ENCODE measurements around the gene SCYGR5.

DNA sequence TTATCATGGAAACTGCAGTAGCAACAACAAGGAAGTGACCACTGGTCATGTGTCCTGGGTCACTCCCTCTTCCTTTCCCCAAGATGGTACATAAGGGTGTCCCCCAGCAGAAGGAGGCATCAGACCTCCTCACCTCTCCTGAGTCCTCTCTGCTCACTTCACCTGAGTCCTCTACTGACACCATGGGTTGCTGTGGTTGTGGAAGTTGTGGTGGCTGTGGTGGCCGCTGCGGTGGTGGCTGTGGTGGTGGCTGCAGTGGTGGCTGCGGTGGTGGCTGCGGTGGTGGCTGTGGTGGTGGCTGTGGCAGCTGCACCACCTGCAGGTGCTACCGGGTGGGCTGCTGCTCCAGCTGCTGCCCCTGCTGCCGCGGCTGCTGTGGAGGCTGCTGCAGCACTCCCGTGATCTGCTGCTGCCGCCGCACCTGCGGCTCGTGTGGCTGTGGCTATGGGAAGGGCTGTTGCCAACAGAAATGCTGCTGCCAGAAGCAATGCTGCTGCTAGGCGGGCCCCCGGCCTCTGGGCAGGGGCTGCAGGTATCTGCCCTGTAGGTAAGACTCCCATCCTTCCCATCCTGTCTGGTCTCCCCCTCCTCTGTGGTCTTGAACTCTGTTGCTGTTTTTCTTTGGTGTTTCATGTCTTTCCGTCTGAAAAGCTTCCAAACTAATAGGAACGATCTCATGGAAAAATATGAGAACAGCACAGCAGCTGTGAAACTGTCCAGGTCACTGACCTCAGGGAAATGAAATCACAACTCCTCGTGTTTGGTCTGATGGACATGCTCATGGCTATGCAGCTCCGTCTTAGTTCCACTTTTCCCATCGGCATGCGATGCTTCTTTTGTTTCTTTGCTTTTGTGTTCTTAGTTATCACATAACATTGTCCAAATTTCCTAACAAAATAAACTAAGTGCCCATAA lies 49.0 kb upstream of the SCYGR5 start, which contains the start of gene SCYGR4:
- TF ChIP-seq, protein P1, sequence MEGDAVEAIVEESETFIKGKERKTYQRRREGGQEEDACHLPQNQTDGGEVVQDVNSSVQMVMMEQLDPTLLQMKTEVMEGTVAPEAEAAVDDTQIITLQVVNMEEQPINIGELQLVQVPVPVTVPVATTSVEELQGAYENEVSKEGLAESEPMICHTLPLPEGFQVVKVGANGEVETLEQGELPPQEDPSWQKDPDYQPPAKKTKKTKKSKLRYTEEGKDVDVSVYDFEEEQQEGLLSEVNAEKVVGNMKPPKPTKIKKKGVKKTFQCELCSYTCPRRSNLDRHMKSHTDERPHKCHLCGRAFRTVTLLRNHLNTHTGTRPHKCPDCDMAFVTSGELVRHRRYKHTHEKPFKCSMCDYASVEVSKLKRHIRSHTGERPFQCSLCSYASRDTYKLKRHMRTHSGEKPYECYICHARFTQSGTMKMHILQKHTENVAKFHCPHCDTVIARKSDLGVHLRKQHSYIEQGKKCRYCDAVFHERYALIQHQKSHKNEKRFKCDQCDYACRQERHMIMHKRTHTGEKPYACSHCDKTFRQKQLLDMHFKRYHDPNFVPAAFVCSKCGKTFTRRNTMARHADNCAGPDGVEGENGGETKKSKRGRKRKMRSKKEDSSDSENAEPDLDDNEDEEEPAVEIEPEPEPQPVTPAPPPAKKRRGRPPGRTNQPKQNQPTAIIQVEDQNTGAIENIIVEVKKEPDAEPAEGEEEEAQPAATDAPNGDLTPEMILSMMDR (IDR thresholded peaks at IDR 0.05), result no peak
- TF ChIP-seq POLR2A (IDR thresholded peaks at IDR 0.05), result no peak

Data from body of pancreas (tissue), 4 donors.